Left lung (tissue), 10 donors: ENCODE results near the gene SETD5. TPM values are rescaled to one million over a fixed set of nuclear protein-coding genes. Genes with fewer than 3 reads are reported as not detected.

Experiments used
- ATAC-seq: fragments of 200-7000 bp; cut with Tn5 transposase; one replicate; pipeline ENCODE4 v1.9.1; 2020; ENCODE audit warnings: moderate library complexity
- DNase-seq, 4 donors: peaks; one replicate each; pipeline ENCODE4 v3.0.0-alpha.2; 2013 to 2020
- H3K27ac ChIP-seq, 2 donors: fragments of 200-600 bp; sonication (generic) in 1 of 2; one replicate each; pipeline versions ENCODE4 v1.5.0 to v1.8.0; 2020 to 2021
- H3K27me3 ChIP-seq, 2 donors: fragments of 200-600 bp; sonication (generic) in 1 of 2; one replicate each; pipeline versions ENCODE4 v1.5.0 to v1.8.0; 2020 to 2021
- H3K36me3 ChIP-seq, 2 donors: fragments of 200-600 bp; sonication (generic) in 1 of 2; one replicate each; pipeline versions ENCODE4 v1.5.0 to v1.8.0; 2020 to 2021
- H3K4me1 ChIP-seq, 2 donors: fragments of 200-600 bp; one replicate each; pipeline ENCODE4 v1.8.0; 2021
- H3K4me3 ChIP-seq, 2 donors: fragments of 200-600 bp; sonication (generic) in 1 of 2; one replicate each; pipeline versions ENCODE4 v1.5.0 to v1.8.0; 2020 to 2021; ENCODE audit warnings: mild to moderate bottlenecking in 1 of 2
- H3K9me3 ChIP-seq, 2 donors: fragments of 200-600 bp; sonication (generic) in 1 of 2; one replicate each; pipeline versions ENCODE4 v1.5.0 to v1.8.0; 2020 to 2021
- intact Hi-C, 2 donors: fragments of 100-400 bp; cut with DNase I; formaldehyde crosslinking; loops; one replicate each; pipeline versions ENCODE4 v1.11.2 to v1.14.2; 2022
- polyA plus RNA-seq, 6 donors: library from polyadenylated mRNA; unstranded; fragments of 120-200 nt; gene quantifications; one replicate each; pipeline ENCODE4 v1.2.1, GENCODE V29; 2013; ENCODE audit not compliant: insufficient read length in 6 of 6
- total RNA-seq, 2 donors: library from RNA; stranded (reverse); fragmentation: NEBNext Ultra II Directional; extraction: Animal tissue kit (Norgen Biotek cat#: 25700); gene quantifications; one replicate each; pipeline ENCODE4 v1.2.1, GENCODE V29; 2021
- TF ChIP-seq, protein P1 (sequence below), 2 donors: fragments of 200-600 bp; sonication (generic) in 1 of 2; IDR thresholded peaks; one replicate each; pipeline versions ENCODE4 v1.5.0 to v1.8.0; 2021; ENCODE audit warnings: antibody characterized with exemption in 2 of 2
- donor health status: DM: no; HTN: yes; CAD: no.
- donor health status: DM: no; HTN: no; CAD: no.

The SETD5 gene
- total and polyA plus RNA-seq, 8 donors, result 82.2 to 195 (median 177) TPM

DNA sequence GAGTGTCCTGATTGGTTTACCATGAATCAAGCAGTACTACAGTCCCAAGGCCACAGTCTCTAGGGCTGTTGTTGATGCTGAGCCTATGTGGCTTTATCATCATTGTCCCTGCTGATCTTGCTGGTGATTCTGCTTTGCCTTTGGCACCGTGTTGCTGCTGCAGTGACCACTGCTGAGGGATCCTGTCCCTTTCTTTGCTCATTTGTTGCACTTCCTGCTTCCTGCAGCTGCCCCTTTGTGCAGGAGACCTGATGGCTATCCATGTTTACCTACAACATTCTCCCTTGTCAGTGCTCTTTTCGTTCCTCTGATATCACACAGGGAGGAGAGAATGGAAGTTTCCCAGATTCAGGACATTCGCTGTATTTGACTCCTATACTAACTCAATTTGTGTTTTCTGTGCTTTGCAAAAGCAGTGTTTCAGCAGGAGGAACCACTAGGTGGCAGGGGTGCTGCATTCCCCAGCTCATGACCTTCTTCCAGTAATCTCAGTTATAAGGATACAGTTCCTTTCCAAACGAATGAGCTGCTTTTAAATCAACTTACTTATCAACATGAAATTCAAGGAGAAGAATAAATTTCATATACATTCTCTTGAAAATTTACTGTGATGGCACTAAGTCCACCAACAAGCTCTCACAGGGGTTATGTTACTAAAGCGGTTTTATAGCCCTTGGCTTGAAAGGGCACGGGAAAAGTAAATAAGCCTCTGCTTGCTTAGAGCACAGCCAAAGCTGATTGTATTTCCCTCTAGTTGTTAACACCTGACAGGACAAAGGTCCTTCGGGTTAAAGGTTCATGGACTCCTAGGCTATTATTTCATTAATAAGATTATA is 44.3 kb upstream of the SETD5 start:
- H3K36me3 ChIP-seq, result no peaks in the 10 kb centered on the region
- peaks cover 0 to 22% of the 10 kb centered on the region in 2 donors for H3K4me1 ChIP-seq
- no peak overlapping the region for H3K4me3 ChIP-seq
- no peak overlapping the region for H3K27ac ChIP-seq
- intact Hi-C loops, result no loop called here
- H3K9me3 ChIP-seq, result no peaks in the 10 kb centered on the region
- DNase-seq (peak in 3 of 4 donors; percentile 60 to 81 (median 64)), ATAC-seq (peak; percentile 92)
- TF ChIP-seq, protein P1, sequence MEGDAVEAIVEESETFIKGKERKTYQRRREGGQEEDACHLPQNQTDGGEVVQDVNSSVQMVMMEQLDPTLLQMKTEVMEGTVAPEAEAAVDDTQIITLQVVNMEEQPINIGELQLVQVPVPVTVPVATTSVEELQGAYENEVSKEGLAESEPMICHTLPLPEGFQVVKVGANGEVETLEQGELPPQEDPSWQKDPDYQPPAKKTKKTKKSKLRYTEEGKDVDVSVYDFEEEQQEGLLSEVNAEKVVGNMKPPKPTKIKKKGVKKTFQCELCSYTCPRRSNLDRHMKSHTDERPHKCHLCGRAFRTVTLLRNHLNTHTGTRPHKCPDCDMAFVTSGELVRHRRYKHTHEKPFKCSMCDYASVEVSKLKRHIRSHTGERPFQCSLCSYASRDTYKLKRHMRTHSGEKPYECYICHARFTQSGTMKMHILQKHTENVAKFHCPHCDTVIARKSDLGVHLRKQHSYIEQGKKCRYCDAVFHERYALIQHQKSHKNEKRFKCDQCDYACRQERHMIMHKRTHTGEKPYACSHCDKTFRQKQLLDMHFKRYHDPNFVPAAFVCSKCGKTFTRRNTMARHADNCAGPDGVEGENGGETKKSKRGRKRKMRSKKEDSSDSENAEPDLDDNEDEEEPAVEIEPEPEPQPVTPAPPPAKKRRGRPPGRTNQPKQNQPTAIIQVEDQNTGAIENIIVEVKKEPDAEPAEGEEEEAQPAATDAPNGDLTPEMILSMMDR (IDR thresholded peaks at IDR 0.05), result peak; percentile 82 to 87
- no peaks in the 10 kb centered on the region for H3K27me3 ChIP-seq

DNA sequence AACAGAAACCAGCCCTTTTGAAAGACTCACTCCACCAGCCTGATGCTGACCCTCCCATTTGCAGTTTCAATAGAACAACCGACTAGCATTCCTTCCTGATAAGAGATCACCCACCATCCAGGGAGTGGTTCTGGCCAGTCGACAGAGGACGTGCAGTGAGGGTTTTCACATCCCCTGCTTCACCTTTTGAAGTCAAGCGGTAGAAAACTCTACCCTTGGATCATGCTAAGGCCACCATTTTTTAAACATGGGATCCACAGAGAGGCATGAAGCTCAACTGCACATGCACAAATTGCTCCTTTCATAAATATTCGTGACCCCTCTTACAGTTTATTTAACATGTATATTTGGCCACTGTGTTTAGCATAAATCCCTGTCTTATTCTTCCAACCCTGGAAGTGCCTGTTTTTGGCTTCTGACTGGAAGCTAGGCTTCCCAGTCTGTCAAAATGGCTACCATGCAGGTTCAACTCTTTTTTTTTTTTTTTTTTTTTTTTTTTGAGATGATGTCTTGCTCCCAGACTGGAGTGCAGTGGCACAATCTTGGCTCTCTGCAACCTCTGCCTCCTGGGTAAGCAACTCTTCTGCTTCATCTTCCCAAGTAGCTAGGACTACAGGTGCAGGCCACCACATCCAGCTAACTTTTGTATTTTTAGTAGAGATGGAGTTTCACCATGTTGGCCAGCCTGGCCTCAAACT is 35.6 kb upstream of the SETD5 start:
- H3K36me3 ChIP-seq, result peaks cover 0 to 15% of the 10 kb centered on the region in 2 donors
- H3K27ac ChIP-seq, result peak overlapping the region in 1 of 2 donors; percentile 97
- H3K4me3 ChIP-seq, result peak overlapping the region in 1 of 2 donors; percentile 72
- no peaks in the 10 kb centered on the region for H3K9me3 ChIP-seq
- intact Hi-C loops, result no loop called here
- no peak for DNase-seq
- no peak for ATAC-seq
- H3K4me1 ChIP-seq, result peaks cover 8 to 28% of the 10 kb centered on the region in 2 donors
- TF ChIP-seq, protein P1 (IDR thresholded peaks at IDR 0.05), result no peak
- H3K27me3 ChIP-seq, result no peaks in the 10 kb centered on the region

DNA sequence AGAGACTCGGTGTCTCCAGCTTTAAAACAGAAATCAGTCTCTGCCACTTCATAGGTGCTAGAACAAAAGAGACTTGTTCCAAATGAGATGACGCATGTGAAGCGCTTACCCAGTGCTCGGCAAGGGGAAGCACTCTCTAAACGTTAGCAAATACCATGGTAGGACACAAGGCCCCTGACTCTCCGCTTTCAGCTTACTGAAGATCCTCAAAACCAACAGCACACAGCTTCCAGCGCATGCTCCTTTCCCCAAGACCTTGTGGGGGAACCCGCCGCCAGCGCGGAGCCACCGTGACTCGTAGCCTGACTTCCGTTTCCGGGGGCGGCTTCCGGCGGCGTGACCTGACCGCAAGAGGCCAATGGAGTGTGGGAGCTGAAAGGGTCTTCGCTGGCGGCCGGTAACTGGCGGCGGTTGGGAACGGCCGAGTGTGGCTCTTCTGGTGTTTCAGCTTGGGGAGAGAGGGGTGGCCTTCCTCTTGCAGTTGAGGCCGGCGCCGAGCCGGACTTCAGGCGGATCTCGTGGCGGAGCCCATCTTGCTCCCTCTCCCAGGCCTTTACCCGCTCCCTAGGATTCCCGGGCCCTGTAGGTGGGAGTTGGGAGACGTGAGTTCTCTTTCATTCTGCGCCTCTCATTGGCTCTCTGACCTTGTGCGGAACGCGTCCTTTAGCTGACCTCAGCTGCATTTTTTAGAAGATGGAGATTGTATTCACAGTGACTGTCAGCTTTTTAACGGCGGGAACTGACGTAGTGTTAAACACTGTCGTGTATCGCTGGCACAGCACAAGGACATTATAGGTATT is 34.5 kb upstream of the SETD5 start, which contains the start of gene THUMPD3:
TSS of gene THUMPD3 (plus strand) at position 324 of the 800 bp plus-strand sequence. CDS start 2,015 bp downstream, outside the sequence.
- Histone ChIP-seq H3K27me3 (no peaks in the 10 kb centered on the region), H3K4me1 (peaks cover 8 to 28% of the 10 kb centered on the region in 2 donors), H3K4me3 (peak within 1 kb of the TSS; percentile 51 to 72), H3K9me3 (no peaks in the 10 kb centered on the region), H3K36me3 (peaks cover 0 to 26% of the 10 kb centered on the region in 2 donors), H3K27ac (peak within 1 kb of the TSS; percentile 83 to 97)
- peak; percentile 99 for ATAC-seq
- TF ChIP-seq, protein P1 (IDR thresholded peaks at IDR 0.05), result no peak
- DNase-seq, result peak; percentile 88 to 97 (median 94)
- intact Hi-C loops, result no loop called here

GRCh38 chr3:9369508-9369907 is 27.9 kb upstream of the SETD5 start:
- TF ChIP-seq, protein P1 (IDR thresholded peaks at IDR 0.05), result no peak
- DNase-seq, result no peak
- no peaks in the 10 kb centered on the region for H3K9me3 ChIP-seq
- peaks cover 0 to 3% of the 10 kb centered on the region in 2 donors for H3K4me1 ChIP-seq
- no peak overlapping the region for H3K4me3 ChIP-seq
- ATAC-seq, result no peak
- intact Hi-C loops, result no loop called here
- H3K36me3 ChIP-seq, result peaks cover 0 to 90% of the 10 kb centered on the region in 2 donors
- no peak overlapping the region for H3K27ac ChIP-seq
- H3K27me3 ChIP-seq, result no peaks in the 10 kb centered on the region
